PC-9 (cell line): ENCODE measurements around the gene RPS6KA4.

ENCODE experiments used
- EZH2 ChIP-seq: fragments of 200-600 bp; sonication (generic); IDR thresholded peaks from 2 replicates; pipeline ENCODE4 v1.8.0; 2017; ENCODE audit warnings: antibody characterized with exemption, low read depth
- TF ChIP-seq, protein P1 (sequence below): fragments of 200-600 bp; sonication (generic); conservative IDR thresholded peaks from 2 replicates; pipeline ENCODE4 v1.6.1; 2017; ENCODE audit warnings: mixed run types, antibody characterized with exemption, mild to moderate bottlenecking, moderate library complexity

DNA sequence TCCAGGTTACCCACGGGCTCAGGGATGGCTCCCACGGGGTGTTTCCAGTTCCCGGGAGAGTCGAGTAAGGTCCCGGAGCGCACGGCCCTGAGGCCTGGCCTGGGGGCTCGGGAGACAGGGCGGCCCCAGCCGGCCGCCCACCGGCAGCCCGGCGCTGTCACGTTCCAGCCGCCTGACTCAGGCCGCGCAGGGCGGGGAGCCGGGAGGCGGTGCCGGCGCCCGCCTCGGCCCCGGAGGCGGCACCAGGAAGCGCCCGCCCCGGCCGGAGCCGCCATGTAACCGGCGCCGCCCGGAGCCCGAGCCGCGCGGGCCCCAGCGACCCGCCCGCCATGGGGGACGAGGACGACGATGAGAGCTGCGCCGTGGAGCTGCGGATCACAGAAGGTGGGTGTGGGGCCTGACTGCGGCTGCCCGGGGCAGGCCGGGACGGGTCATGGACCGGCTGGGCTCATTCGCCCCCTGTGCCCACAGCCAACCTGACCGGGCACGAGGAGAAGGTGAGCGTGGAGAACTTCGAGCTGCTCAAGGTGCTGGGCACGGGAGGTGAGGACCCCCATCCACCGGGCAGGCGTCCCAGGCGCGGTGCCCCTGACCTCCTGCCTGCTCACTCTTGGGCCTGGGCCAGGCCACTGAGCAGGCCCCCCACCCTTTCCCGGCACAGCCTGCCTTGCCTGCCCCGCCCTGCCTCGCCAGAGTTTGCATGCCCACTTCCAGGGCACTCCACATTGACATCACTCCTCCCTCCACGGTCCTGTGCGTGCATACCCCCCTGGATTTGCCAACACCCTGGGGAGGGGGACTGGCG is at the start of gene RPS6KA4:
- TF ChIP-seq, protein P1, sequence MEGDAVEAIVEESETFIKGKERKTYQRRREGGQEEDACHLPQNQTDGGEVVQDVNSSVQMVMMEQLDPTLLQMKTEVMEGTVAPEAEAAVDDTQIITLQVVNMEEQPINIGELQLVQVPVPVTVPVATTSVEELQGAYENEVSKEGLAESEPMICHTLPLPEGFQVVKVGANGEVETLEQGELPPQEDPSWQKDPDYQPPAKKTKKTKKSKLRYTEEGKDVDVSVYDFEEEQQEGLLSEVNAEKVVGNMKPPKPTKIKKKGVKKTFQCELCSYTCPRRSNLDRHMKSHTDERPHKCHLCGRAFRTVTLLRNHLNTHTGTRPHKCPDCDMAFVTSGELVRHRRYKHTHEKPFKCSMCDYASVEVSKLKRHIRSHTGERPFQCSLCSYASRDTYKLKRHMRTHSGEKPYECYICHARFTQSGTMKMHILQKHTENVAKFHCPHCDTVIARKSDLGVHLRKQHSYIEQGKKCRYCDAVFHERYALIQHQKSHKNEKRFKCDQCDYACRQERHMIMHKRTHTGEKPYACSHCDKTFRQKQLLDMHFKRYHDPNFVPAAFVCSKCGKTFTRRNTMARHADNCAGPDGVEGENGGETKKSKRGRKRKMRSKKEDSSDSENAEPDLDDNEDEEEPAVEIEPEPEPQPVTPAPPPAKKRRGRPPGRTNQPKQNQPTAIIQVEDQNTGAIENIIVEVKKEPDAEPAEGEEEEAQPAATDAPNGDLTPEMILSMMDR = no peak
- TF ChIP-seq EZH2 = no peak
